Heart right ventricle (tissue), 16 donors: ENCODE data around the gene DIS3L2. TPM values are rescaled to one million over a fixed set of nuclear protein-coding genes. Genes with fewer than 3 reads are reported as not detected.

Experiments used
- ATAC-seq, 8 donors: fragments of 200-7000 bp; cut with Tn5 transposase; one replicate each; pipeline ENCODE4 v1.9.1; 2020; ENCODE audit warnings: mild to moderate bottlenecking in 8 of 8, moderate library complexity in 8 of 8, moderate number of reproducible peaks in 1 of 8
- DNase-seq, 2 donors: peaks; one replicate each; pipeline ENCODE4 v3.0.0-alpha.2; 2020
- H3K27ac ChIP-seq, 10 donors: fragments of 200-600 bp; sonication (generic) in 2 of 10; one replicate each; pipeline versions ENCODE4 v1.5.0 to v1.8.0; 2020 to 2022; ENCODE audit warnings: mild to moderate bottlenecking in 3 of 10
- H3K27me3 ChIP-seq, 7 donors: fragments of 200-600 bp; one replicate each; pipeline ENCODE4 v1.8.0; 2021 to 2022; ENCODE audit warnings: mild to moderate bottlenecking in 2 of 7
- H3K36me3 ChIP-seq, 9 donors: fragments of 200-600 bp; sonication (generic) in 1 of 9; one replicate each; pipeline versions ENCODE4 v1.5.0 to v1.8.0; 2020 to 2022; ENCODE audit warnings: mild to moderate bottlenecking in 2 of 9
- H3K4me1 ChIP-seq, 9 donors: fragments of 200-600 bp; sonication (generic) in 1 of 9; one replicate each; pipeline versions ENCODE4 v1.5.0 to v1.8.0; 2020 to 2022; ENCODE audit warnings: mild to moderate bottlenecking in 4 of 9
- H3K4me3 ChIP-seq, 10 donors: fragments of 200-600 bp; sonication (generic) in 2 of 10; one replicate each; pipeline versions ENCODE4 v1.5.0 to v1.8.0; 2020 to 2022; ENCODE audit warnings: mild to moderate bottlenecking in 7 of 10, moderate library complexity in 2 of 10
- H3K9me3 ChIP-seq, 11 donors: fragments of 200-600 bp in 10 of 11; sonication (generic) in 2 of 11; one replicate each; pipeline versions ENCODE4 v1.5.0 to v1.8.0; 2013 to 2022; ENCODE audit warnings: mild to moderate bottlenecking in 2 of 11, control low read depth in 1 of 11, moderate library complexity in 1 of 11
- WGBS, 2 donors: extraction: QIAGEN DNeasy Blood & Tissue Kit; methylation state at CpG; one replicate each; pipeline ENCODE4 v1.1.7; 2013; ENCODE audit warnings: inconsistent platforms in 1 of 2; 5-methylcytosine and 5-hydroxymethylcytosine counted together
- intact Hi-C, 10 donors: fragments of 100-400 bp; cut with DNase I; formaldehyde crosslinking; loops; one replicate each; pipeline versions ENCODE4 v1.11.1 to v1.14.2; 2022
- polyA plus RNA-seq, 2 donors: library from polyadenylated mRNA; stranded (reverse); fragments of 200-250 nt; gene quantifications; one replicate each; pipeline ENCODE4 v1.2.3, GENCODE V29; 2013
- total RNA-seq, 10 donors: library from RNA; stranded (reverse); fragmentation: NEBNext Ultra II Directional in 3 of 10; extraction: Animal tissue kit (Norgen Biotek cat#: 25700) in 3 of 10; gene quantifications; one replicate each; pipeline versions ENCODE4 v1.2.1 to v1.2.4, GENCODE V29; 2021 to 2023
- TF ChIP-seq, protein P1 (sequence below), 9 donors: fragments of 200-600 bp; sonication (generic) in 2 of 9; IDR thresholded peaks; one replicate each; pipeline versions ENCODE4 v1.5.0 to v1.8.0; 2021 to 2022; ENCODE audit warnings: antibody characterized with exemption in 9 of 9, mild to moderate bottlenecking in 5 of 9, moderate library complexity in 1 of 9
- donor health status: Arrhythmogenic right ventricular cardiomyopathy.
- donor health status: ischemic (EF 13 %, LVEDD 7.1; RV severe dilation, severe dysfunction).
- donor health status: healthy with polysubstance abuse.
- donor health status: DM: no; HTN: yes; CAD: no.
- donor health status: DM: no; HTN: no; CAD: no.
- donor health status: ischemic (EF 25% LVEDD 6.9; RV normal size, moderate dysfunction).
- donor health status: ischemic (EF 25% LVEDD 5.7; RV mildly dilated, moderate dysfunction).
- donor health status: healthy.
- donor health status: DM: yes; HTN: yes; CAD: no.
- donor health status: Ischemic cardiomyopathy.
- donor health status: ischemic (EF 35%, LVEDD 5.7; RV mildly dilated, moderate dysfunction).
- donor health status: nonischemic (EF 11% LVEDD 7.7; RV severe dilation, severe dysfunction).
- donor health status: DM: yes; HTN: yes; CAD: no.
- donor health status: PGD.
- donor health status: ischemic (EF 29% LVEDD 5.4; RV normal size, mild dysfunction).
- donor health status: nonischemic (EF 23%, LVEDD 6.1; RV moderate dilation, normal function).

DIS3L2 gene
- total and polyA plus RNA-seq, 12 donors = 9.5 to 24.5 (median 18.5) TPM

DNA sequence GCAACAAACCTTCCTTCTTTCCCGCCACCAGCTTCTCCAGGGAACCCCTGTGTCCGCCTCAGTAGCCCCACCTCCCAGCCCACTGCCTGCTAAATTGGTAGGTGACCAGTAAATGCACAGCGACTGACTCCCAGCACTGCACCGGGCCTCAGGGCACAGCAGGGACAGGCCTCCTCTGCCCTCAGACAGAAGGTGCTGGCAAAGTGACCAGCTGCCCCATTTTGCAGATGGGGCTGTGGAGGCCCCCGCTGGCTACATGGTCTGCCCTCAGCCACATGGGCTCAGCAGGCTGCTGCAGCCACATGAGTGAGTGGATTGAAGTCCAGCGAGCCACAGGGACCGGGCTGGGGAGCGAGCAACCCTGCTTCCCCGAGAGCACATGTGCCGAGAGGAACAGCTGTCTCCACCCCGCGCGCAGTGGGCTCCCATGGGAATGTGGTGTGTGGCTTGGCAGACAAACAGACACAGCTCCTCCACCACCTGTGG lies 27.6 kb upstream of the DIS3L2 start:
- Histone ChIP-seq H3K4me1 (peaks cover 0 to 36% (median 0%) of the 10 kb centered on the region in 9 donors), H3K9me3 (no peaks in the 10 kb centered on the region), H3K27me3 (peaks cover 0 to 19% (median 12%) of the 10 kb centered on the region in 7 donors), H3K36me3 (no peaks in the 10 kb centered on the region), H3K4me3 (no peak overlapping the region), H3K27ac (peak overlapping the region in 6 of 10 donors; percentile 23 to 63 (median 40))
- DNase-seq (peak; percentile 77), ATAC-seq (peak; percentile 19 to 61 (median 40))
- TF ChIP-seq, protein P1, sequence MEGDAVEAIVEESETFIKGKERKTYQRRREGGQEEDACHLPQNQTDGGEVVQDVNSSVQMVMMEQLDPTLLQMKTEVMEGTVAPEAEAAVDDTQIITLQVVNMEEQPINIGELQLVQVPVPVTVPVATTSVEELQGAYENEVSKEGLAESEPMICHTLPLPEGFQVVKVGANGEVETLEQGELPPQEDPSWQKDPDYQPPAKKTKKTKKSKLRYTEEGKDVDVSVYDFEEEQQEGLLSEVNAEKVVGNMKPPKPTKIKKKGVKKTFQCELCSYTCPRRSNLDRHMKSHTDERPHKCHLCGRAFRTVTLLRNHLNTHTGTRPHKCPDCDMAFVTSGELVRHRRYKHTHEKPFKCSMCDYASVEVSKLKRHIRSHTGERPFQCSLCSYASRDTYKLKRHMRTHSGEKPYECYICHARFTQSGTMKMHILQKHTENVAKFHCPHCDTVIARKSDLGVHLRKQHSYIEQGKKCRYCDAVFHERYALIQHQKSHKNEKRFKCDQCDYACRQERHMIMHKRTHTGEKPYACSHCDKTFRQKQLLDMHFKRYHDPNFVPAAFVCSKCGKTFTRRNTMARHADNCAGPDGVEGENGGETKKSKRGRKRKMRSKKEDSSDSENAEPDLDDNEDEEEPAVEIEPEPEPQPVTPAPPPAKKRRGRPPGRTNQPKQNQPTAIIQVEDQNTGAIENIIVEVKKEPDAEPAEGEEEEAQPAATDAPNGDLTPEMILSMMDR (IDR thresholded peaks at IDR 0.05) = no peak
- intact Hi-C loops = no loop called here
- 61 to 63% methylated on average over 13 of the region's 13 CpGs for WGBS, 2 donors

DNA sequence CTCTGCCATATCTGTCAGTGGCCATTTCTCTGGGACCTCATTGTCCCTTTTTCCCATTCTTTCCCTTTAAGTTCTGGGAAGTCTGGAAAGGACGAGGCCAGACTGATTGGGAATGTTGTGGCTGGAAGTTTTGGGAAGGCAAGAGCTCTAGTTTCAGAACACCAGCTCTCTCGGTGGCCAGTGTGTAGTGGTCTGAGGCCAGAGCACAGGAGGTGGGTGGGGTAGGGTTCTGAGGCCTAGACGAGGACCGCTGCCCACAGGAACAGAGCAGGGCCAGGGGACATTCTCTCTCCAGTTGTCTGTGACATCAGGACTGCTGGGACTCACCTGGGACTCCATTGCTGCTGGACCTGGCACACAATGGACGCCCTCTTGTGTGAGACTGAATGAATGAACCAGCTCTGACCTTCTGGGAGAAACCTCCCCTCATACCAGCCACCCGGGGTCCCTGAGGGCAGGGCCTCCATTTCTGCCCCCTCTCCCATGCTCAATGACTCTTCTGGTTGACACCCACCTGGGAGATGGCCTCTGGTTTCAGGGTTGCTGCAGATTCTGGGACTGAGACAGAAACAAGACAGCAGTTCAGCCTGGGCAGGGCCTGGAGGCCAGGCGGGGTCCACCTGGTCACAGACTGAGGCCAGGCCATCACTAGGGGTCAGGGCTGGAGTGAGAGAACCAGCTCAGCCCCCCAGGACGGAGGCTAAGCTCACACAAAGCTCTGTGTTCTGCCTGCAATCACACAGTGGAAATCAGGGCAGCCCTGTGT lies 26.9 kb upstream of the DIS3L2 start:
- peak in 3 of 8 donors; percentile 1 to 3 (median 2) for ATAC-seq
- DNase-seq = no peak
- Histone ChIP-seq H3K27me3 (peaks cover 0 to 14% (median 7%) of the 10 kb centered on the region in 7 donors), H3K36me3 (no peaks in the 10 kb centered on the region), H3K4me3 (no peak overlapping the region), H3K27ac (peak overlapping the region in 8 of 10 donors; percentile 25 to 67 (median 56)), H3K9me3 (no peaks in the 10 kb centered on the region), H3K4me1 (peaks cover 0 to 35% (median 0%) of the 10 kb centered on the region in 9 donors)
- 75 to 81% methylated on average over 8 of the region's 8 CpGs for WGBS, 2 donors
- intact Hi-C loops = no loop called here
- TF ChIP-seq, protein P1 (IDR thresholded peaks at IDR 0.05) = no peak

DNA sequence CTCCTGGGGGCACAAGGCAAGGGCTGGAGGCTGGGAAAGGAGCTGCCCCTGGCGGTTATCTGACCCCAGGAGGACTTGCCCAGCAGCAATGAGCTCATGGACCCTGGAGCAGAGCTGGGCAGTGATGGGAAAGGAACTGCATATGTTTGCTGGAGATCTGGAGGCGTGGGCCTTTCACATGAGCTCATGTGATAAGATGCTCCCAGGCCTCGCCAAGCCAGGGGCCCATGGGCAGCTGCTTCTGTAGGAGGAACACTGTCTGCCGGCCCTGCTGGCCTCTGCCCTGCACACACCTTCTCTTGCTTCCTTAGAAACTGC lies 26.3 kb upstream of the DIS3L2 start:
- Histone ChIP-seq H3K4me3 (no peak overlapping the region), H3K36me3 (no peaks in the 10 kb centered on the region), H3K27ac (peak overlapping the region in 7 of 10 donors; percentile 25 to 67 (median 60)), H3K4me1 (peaks cover 0 to 29% (median 0%) of the 10 kb centered on the region in 9 donors), H3K9me3 (no peaks in the 10 kb centered on the region), H3K27me3 (peaks cover 0 to 9% (median 2%) of the 10 kb centered on the region in 7 donors)
- 64 to 67% methylated on average over 4 of the region's 4 CpGs for WGBS, 2 donors
- TF ChIP-seq, protein P1 (IDR thresholded peaks at IDR 0.05) = no peak
- ATAC-seq (peak in 1 of 8 donors; percentile 12), DNase-seq (no peak)
- intact Hi-C loops = no loop called here

DNA sequence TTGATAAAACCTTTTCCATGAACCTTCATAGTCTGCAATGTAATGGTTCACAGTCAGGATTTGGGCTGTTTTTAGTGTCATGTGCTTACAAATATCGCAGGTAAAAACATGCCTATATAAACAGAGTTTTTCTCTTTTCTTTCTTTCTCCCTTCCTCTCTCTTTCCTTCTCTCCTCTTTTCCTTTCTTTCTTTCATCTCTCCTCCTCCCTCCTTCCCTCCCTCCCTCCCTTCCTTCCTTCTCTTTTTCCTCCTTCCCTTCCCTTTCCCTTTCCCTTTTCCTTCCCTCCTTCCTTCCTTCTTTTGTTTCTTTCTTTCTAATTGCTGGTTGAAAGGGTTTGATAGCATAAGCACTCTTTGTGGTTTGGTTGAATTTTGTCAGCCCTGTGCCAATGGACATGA lies 25.7 kb upstream of the DIS3L2 start:
- intact Hi-C loops = no loop called here
- ATAC-seq = no peak
- Histone ChIP-seq H3K9me3 (no peaks in the 10 kb centered on the region), H3K27ac (no peak overlapping the region), H3K4me1 (peaks cover 0 to 26% (median 0%) of the 10 kb centered on the region in 9 donors), H3K36me3 (no peaks in the 10 kb centered on the region), H3K27me3 (peaks cover 0 to 7% (median 0%) of the 10 kb centered on the region in 7 donors), H3K4me3 (no peak overlapping the region)
- no peak for DNase-seq
- 86 to 94% methylated on average over 1 of the region's 1 CpG for WGBS, 2 donors
- TF ChIP-seq, protein P1 (IDR thresholded peaks at IDR 0.05) = no peak
